HL-60/S4 treated with phorbol 12-myristate 13-acetate at 8.2 ng/mL for 4 days and 3 days (cell line): Measurements from ENCODE around the gene IL12B.
"Not testable (repeated sequence)": the region's sequence is repeated elsewhere in the genome, so short reads cannot be mapped to it uniquely, and the experiment has no call there.

Experiments
- in situ Hi-C: fragments of 300-500 bp; cut with MboI; formaldehyde crosslinking; loops from 2 replicates; pipeline ENCODE4 v1.15.0; 2022; ENCODE audit warnings: low sequenced_read_pairs

Gene IL12B

DNA sequence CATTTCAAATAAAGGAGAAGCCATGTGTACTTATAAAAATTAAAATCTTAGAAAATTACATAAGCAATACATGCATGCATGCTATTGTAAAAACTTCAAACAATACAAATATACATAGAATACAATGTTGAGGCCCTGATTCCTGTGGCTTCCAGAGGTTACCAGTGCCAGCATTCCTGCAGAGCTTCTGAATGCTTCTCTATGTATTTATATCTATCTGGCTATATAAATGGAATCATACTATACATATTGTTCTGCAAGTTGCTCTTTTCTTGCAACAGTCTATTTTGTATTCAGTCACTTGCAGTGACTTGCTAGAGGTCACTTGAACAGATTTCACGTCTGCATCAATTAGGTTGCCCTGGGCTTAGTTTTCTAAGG is 3.2 kb upstream of the IL12B start:
- in situ Hi-C loops: no loop called here

DNA sequence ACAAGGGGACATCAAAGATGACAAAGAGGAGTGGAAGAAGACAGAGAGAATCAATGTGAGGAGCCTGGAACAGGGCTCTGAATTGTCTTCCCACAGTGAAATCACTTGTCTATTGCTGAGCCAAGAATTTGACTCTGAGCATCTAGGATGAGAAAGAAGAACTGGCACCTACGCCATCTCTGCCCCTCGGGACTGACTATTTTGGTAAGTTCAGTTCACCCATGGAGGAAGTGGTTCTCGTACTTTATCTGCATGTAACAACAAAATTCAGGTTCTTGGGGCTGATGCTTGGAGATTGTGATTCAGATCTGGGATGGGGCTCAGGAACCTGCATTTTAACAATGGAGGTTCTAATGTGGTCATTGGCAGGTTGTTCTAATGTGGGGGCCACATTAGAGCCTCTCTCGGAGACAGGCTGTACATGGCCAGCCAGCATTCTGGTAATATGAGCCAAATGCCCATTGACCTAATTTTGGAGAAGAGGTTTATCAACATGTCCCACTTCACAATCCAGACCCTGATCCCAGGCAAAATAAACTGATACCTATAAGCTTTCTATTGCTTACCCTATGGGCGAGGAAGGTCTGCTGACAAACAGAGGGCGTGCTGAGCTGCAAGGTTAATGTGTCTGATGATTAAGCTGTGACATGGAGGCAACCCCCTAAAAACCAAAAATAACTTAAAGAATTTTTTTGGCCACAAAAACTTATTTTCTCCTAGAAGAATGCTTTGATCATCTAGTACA is 2.7 kb upstream of the IL12B start:
- in situ Hi-C loops: no loop called here

DNA sequence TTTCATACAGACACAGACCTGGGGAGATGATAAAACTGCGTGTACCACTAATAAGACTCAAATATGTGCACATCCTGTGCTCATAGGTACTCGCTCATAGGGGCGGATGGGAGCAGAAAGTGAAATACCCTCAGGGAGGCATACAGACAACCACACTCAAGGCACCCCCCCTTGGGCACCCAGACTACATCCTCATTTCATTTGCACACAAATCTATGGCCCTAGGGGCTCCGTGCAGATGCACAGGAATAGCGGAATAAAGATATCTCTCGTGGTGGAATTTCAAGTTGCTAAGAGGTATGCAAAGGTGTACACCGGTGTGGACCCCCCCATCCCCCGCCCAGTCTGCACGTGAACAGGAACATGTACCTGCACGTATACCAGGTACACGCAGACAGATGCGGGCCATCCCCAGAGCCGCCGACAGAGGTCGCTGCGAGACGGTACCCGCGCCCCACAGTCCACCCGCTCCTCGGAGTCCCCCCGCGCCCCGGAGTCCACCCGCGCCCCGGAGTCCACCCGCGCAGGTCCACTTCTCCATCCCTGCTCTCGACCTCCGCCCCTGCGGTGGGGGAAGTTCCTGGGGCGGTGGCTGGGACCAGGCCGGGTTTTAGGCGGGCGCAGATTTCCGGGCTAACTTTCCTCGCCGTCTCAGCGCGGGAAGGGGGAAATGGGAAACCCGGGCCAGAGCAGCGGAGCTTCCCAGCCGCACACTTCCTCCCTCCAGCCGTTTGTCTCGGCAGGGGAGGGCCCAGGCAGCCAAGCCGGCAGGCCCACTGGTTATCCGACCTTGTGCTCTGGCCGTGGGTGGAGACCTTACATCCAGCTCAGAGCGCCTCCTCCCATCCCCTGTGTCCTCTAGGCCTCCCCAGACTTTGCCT is 1.0 kb upstream of the IL12B start:
- in situ Hi-C loops: no loop called here

DNA sequence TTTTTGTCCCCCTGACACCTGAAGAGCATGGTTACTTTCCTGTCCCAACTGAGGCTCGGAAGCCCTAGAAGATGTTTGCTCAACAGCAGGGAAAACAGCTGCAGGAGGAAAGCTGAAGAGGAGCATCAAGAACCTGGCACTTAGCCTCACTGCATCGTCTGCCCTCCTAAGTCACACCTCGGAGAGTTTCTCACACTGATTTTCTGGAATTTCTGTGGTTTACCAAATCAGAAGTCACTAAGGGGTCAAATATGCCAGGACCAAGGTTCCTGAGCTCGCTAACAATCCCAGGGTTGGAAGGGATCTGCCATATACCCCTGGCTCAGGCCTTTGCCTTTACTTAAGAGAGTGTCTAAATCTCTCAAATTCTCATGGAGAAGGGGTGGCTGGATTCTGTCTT is 5.3 kb downstream of the IL12B start:
- in situ Hi-C loops: no loop called here

DNA sequence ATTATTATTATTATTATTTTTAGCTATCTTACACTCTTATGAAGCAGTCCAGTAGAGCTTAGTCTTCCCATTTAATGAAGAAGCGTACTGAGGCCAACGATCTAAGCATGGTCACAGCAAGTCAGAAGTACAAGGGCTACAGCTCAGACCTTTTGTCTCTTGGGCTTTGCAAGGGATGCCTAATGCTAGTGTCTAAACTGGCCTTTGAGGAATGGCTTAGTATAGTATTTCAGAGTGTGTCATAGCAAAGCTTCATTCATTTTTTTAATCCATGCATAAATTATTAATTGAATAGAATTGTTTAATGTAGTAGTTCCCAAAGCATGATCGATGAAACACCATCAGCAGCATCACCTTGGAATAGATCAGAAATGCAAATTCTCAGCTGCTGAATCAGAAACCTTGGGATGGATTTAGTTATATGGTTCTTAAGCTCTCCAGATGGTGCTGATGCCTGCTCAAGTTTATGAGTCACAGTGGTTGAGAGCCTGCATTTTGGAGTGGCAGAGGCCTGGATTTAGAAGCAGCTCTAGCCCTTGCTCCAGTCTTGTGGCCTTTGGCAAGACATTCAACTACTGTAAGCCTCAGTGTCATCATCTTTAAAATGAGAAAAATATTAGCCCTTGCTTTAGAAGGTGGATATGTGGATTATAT is 6.1 kb downstream of the IL12B start:
- in situ Hi-C loops: no loop called here

DNA sequence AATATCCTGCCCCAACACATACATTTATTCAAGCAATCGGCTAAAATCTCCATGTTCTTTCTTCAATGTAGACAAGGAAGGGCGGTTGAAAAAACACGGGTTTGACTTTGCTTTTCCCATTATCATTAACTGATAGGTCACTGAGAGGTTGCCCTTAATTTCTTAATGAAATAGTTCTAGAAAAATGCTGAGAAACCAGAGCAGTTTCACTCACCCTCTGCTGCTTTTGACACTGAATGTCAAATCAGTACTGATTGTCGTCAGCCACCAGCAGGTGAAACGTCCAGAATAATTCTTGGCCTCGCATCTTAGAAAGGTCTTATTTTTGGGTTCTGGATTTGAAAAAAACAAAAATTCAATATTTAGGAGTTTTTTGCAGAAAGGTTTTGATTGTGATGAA is 8.1 kb downstream of the IL12B start:
- in situ Hi-C loops: no loop called here

DNA sequence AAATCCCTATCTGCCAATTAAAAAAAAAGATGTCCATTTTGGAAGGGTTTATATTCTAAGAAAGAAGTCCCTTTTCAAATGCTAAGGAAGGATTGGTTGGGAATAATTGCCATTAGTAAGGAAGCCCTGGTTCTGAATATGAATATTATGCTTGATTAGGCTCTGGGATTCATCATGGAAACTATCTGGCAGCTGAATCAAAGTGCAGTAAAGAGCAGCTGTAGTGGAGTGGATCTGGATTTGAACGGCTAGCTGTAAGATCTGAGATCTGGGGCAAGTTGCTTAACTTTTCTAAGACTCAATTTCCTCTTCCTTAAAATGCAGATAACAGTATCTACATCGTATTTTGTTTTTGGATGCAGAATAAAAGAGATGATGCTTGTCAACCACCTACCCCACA is 10.5 kb downstream of the IL12B start:
- in situ Hi-C loops: no loop called here

DNA sequence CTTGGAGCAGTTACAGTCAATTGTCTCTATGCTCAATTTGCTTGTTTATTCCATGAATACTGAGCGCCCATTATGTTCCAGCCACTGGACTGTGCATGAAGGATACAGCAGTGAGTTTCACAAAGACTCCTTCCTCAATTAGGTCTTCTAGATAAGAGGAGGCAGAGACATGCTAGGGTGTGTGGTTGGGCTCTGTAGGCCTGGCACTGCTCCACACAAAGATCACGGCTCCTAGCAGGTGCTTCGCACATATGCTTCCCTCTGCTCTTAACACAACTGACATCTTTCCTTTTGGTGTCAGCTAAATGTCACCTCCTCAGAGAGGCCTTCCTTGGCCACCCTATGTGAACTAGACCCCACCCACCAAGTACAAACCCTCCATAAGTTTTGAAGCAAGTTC is 10.9 kb downstream of the IL12B start:
- in situ Hi-C loops: no loop called here

DNA sequence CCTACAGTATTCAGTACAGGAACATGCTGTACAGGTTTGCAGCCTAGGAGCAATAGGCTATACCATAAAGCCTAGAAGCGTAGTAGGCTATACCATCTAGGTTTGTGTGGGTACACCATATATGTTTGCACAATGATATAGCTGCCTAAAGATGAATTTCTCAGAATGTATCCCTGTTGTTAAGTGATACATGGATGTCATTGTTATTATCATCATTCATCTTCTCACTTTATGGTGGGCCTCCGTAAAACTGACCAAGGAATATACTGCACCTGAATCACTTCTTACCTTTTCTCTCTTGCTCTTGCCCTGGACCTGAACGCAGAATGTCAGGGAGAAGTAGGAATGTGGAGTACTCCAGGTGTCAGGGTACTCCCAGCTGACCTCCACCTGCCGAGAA is 11.8 kb downstream of the IL12B start:
- in situ Hi-C loops: no loop called here

DNA sequence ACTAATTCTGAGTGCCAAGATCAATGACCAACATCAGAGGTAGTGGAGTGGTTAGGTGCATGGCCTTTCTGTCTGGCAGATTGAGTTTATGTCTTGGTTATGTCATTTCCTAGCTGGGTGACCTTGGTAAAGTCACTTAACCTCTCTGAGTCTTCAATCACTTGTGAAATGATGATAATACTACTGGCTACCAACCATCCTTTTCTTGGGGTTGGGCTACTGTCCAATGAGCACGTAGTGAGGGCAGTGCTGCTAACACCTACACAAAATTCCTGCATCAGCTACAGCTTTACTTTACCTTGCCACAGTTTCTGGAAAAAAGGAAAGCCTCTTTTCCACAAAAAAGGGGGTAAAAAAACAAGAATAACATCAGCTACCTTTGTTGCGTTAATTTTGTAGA is 12.4 kb downstream of the IL12B start:
- in situ Hi-C loops: no loop called here

DNA sequence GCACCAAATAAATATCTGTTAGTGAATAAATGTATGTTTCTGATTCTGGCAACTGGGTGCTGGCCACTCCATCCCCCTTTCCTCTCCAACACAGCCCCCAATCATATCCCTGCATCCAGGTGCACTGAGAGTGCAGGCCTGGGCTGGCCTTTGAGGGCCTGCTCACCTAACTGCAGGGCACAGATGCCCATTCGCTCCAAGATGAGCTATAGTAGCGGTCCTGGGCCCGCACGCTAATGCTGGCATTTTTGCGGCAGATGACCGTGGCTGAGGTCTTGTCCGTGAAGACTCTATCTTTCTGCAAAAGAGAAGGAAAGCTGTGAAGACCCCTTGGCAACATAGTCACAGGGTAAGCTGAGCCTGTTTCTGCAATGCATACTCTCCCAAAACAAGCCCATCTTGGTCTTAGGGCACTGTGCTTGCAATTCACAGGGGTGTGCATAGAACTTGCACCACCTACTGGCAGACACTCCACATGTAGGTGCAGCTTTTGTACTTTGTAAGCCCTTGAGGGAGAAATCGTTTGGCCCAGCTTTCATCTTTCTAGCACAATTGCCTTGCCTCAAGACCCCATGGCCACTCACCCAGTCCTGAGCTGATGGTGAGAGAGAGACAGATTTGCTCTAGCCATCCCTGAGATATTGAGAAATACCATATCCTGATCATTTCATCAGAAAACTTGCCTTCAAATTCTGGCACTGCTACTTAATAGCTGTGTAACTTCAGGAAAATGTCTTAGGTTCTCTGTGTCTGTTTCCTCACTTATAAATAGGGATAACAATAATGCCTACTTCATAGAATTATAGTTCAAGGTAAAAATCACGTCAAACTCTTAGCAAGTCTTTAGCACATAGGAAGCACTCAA is 13.5 kb downstream of the IL12B start:
- in situ Hi-C loops: no loop called here

DNA sequence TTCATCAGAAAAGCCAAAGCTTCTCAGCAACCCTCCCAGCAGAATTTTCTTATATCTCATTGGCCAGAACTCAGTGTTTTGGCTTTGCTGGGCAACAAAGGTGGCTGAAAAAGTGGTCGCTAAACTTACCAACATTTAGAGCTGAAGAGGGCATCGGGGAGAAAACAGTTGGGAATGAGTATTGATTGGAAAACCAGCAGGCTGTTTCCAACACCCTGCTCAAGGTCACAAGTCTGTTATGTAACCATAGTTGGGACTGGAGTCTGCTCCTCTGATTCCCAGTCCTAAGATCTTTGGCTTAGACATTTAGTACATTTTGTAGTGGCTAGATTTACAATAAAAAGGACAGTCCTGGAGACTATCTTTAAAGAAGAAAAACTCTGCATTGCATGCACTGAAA is 17.1 kb downstream of the IL12B start:
- in situ Hi-C loops: no loop called here

DNA sequence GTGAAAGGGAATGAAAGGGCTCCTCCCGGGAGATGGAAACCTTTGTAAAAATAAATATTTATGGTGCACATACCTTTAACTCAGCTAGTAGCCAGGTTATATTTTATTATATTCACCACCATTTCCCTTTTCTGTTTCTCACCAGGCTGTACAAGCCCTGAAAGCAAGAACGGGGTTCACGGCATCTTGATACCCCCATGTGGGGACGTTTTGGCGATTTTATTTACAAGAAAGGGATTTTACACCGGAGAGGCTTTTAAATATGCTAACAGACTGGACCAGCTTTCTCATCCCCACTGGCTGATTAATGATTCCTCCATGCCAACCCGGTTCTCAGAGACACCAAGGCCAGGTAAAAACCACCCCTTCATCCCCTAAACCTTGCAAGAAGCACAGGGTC is 19.2 kb downstream of the IL12B start:
- in situ Hi-C loops: no loop called here

DNA sequence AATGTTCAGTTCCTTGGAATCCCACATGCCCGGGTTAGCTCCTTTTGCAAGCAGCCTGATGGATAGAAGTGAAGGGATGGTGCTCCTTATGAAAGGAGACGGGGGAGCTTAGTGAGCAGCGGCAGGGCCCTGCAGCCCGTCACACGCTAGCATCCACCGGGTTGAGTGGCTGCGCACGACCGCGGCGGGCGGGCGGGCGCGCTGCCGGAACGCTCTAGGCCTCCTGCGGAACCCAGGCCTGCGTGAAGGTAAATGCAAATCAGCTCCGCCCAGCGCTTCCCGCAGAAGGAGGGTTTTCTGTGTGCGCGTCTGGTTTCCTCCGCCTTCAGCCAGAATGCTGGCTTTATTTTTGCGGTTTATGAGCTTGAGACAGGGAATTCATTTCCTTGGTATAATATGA is 19.8 kb downstream of the IL12B start:
- in situ Hi-C loops: no loop called here

DNA sequence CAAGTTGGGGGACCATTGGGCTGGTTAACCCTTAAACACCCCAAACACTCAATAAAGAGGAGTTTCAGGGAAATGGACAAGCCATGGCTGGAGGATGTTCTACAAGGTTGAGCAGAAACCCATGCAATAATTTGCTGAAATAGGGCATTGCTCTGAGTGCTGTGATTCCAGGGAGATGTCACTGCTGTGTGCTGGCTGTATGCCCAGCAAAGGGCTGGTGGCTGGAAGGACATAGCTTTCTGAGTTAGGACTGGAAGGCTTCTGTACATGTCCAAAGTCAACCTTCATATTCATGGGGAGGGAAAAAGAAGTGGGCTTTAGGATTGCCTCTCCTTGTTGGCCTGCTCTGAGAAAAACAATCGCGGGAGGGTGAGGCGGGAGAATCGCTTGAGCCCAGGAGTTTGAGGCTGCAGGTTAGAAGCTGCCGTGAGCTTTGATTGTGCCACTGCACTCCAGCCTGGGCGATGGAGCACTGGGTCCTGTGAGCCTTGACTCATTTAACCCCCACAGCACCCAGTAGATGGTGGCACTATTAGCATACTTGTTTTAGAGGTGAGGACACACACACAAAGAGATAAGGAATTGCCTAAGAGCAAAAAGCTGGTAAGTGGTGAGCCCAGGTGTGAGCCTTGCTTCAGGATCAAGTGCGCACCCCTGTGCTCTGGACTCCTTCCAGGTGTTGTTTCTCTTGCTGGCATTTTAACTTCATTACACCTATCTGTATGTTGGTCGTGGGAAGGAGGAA is 20.4 kb downstream of the IL12B start:
- in situ Hi-C loops: no loop called here

DNA sequence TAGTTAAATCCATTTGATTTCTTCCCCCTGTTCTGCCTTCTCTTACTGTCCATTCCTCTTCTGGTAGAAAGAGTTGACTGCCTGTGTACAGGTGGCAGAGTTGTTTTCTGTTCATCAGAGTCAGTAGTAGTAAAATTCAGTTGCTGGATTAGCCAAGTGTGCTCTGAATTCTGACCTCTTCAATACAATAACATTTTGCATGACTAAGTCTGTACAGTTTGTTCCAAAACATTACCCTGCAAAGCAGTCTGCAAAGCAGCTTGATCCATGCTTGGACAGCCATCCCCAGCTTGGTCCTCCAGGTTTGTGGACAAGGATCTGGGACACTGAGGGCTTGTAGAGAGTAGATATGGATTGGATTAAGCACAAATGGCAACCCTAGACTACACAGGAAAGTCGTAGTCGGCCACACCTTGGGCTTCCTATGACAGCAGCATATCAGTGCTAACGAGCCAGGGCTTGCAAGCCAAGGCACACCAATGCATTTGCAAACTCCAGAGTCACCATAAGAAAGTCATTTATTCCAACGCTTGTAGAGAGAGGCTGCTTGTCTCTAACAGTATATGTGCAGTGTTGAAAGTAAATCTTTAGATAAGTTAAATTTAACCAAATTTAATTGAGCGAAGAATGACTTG is 25.2 kb downstream of the IL12B start:
- in situ Hi-C loops: no loop called here

DNA sequence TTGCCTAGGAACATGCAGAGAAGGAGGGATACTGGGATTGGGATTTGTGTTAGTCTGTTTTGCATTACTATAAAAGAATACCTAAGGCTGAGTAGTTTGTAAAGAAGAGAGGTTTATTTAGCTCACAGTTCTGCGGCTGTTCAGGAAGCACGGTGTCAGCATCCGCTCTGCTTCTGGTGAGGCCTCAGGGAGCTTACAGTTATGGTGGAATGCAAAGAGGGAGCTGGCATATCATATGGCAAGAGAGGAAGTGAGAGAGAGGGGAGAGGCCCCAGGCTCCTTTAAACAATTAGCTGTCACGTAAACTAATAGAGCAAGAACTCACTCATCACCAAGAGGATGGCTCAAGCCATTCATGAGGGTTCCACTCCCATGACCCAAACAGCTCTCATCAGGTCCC is 27.0 kb downstream of the IL12B start:
- in situ Hi-C loops: no loop called here

DNA sequence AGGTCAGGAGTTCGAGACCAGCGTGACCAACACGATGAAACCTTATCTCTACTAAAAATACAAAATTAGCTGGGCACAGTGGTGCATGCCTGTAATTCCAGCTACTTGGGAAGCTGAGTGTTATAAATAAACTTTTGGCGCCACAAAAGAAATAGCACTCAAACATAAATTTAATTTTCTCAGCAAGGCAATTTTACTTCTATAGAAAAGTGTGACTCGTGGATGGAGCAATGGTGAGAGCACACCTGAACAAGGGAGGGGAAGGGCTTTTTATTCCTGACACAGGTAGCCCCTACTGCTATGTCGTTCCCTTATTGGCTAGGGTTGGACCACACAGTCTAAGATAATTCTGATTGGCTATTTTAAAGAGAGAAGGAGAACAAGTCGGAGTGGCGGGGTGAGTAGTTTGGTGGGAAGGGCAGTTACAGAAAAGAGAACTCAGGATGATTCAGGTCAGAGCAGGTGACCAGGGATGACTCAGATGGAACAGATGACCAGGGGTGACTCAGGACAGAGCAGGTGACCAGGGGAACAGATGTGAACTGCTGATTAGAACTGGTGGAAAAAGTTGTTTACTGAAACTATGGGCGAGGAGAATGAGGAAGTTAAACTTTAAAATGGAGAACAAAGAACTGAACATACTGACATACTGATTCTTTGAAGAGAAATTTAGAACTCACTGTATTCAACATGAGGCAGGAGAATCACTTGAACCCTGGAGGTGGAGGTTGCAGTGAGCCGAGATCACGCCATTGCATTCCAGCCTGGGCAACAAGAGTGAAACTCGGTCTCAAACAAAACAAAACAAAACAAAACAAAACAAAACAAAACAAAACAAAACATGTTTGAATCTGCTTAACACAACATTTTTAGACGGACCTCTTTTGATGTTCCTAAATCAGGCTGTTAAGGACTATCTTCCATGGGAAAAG is 28.1 kb downstream of the IL12B start:
- in situ Hi-C loops: not testable (repeated sequence)

DNA sequence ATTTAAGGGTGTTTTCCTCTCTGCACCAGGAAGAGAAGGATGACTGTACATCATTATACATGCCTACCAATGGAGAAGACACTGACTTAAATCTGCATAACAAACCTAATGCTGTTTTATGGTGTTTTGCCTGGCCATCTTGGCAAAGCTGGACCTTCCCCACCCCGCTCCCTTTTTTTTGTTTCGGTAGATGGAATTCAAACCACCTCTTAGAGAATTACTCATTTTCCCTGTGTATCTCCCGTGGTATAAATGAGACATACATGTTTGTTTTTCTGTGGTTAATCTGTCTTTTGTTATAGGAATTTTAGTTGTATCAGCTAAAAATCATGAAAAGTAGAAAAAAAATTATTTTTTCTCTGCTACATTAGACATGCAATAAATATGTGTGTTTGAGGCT is 28.8 kb downstream of the IL12B start:
- in situ Hi-C loops: no loop called here
